Body of pancreas (tissue), 4 donors: Measurements from ENCODE around the gene EXD3.

Experiments used
- CTCF ChIP-seq, 7 experiments: fragments of 450-650 bp in 4 of 7; fragments of 200-600 bp in 3 of 7; sonication (generic) in 3 of 7; IDR thresholded peaks; one replicate each; pipeline ENCODE4 v1.5.1; 2016 to 2019; ENCODE audit warnings: antibody characterized with exemption in 7 of 7
- POLR2A ChIP-seq, 3 donors: fragments of 450-650 bp; IDR thresholded peaks; one replicate each; pipeline ENCODE4 v1.6.1; 2016; ENCODE audit warnings: antibody characterized with exemption in 3 of 3, mild to moderate bottlenecking in 2 of 3

- TF ChIP-seq POLR2A (IDR thresholded peaks at IDR 0.05) (no peak), CTCF (IDR thresholded peaks at IDR 0.05) (no peak)
These were observed 39.7 kb downstream of the EXD3 start for GRCh38 chr9:137383081-137383783.
